ENCODE results near the gene ANKS1B.

ANKS1B gene

DNA sequence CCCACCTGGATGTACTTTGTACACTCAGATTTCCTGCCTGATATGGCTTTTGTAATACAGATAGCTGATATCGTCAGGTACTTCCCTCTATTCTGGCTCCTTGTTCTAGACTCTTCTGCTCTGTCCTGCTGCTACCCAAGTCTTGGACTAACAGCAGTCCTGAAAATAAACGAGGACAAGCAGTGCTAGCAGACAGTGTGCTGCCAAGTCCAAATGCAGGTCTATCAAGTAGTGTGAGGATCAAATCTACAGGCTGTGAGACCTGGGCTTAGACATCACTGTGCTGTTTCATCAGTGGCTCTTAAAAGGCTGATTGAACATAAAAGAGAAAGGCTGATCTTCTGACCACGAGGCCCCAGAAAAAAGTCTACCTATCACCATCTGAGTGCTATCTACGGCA, 921.6 kb downstream of the ANKS1B start:
- Histone ChIP-seq H3K36me3 (ENCODE audit: control insufficient read depth, insufficient read depth, low read length) (no peaks in the 10 kb centered on the region), H3K9me3 (ENCODE audit: control insufficient read depth, low read length) (no peaks in the 10 kb centered on the region), H3K4me3 (ENCODE audit: low read length) (no peak overlapping the region), H3K4me1 (ENCODE audit: control insufficient read depth, insufficient read depth, low read length) (no peaks in the 10 kb centered on the region), H3K27me3 (ENCODE audit: control insufficient read depth, insufficient read depth, low read length) (no peaks in the 10 kb centered on the region), H3K9ac (ENCODE audit: low read length) (no peak overlapping the region)

DNA sequence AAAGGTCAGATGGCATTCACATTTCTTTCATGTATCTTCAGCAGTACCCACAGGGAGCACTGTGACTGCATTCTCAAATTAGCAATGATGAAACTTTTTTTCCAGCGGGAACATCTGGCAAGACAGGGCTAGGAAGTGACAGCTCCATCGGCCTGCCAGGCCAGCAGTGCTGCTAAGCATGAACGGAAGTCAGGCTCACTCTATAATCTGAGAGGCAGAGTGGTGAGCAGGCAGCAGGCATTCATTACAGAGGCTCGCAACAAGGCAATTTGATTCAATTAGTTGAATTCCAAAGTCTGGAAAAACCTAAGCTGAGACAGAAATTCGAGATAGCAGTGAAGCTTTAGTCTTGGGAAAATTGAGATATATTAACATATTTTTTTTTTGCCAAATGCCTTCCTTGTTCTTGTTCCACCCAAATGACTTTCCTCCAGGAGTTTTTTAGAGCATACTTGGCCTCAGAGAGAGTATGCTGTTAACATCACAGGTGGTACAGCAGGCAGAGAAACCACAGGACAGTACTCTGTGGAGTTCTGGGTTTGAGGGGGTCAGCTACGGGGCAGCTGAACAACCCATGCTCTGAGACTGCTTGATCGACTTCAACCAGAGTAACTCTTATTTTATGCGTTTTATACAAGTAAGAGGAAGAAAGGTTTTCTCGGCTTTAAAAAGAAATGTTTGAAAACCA, 924.8 kb downstream of the ANKS1B start:
- Histone ChIP-seq H3K4me1 (ENCODE audit: control insufficient read depth, insufficient read depth, low read length) (no peaks in the 10 kb centered on the region), H3K27me3 (ENCODE audit: control insufficient read depth, insufficient read depth, low read length) (no peaks in the 10 kb centered on the region), H3K9me3 (ENCODE audit: control insufficient read depth, low read length) (no peaks in the 10 kb centered on the region), H3K36me3 (ENCODE audit: control insufficient read depth, insufficient read depth, low read length) (no peaks in the 10 kb centered on the region), H3K9ac (ENCODE audit: low read length) (no peak overlapping the region), H3K4me3 (ENCODE audit: low read length) (no peak overlapping the region)

GRCh38 chr12:99057670-99058069, 927.1 kb downstream of the ANKS1B start:
- Histone ChIP-seq H3K9me3 (ENCODE audit: control insufficient read depth, low read length) (no peaks in the 10 kb centered on the region), H3K27me3 (ENCODE audit: control insufficient read depth, insufficient read depth, low read length) (no peaks in the 10 kb centered on the region), H3K9ac (ENCODE audit: low read length) (no peak overlapping the region), H3K4me3 (ENCODE audit: low read length) (no peak overlapping the region), H3K36me3 (ENCODE audit: control insufficient read depth, insufficient read depth, low read length) (no peaks in the 10 kb centered on the region), H3K4me1 (ENCODE audit: control insufficient read depth, insufficient read depth, low read length) (no peaks in the 10 kb centered on the region)

- H3K9ac ChIP-seq (ENCODE audit: low read length): no peak overlapping the region
- H3K4me1 ChIP-seq (ENCODE audit: control insufficient read depth, insufficient read depth, low read length): no peaks in the 10 kb centered on the region
- H3K9me3 ChIP-seq (ENCODE audit: control insufficient read depth, low read length): no peaks in the 10 kb centered on the region
- H3K27me3 ChIP-seq (ENCODE audit: control insufficient read depth, insufficient read depth, low read length): no peaks in the 10 kb centered on the region
- no peaks in the 10 kb centered on the region for H3K36me3 ChIP-seq (ENCODE audit: control insufficient read depth, insufficient read depth, low read length)
- H3K4me3 ChIP-seq (ENCODE audit: low read length): no peak overlapping the region
These were observed 928.5 kb downstream of the ANKS1B start for GRCh38 chr12:99056186-99056585.

DNA sequence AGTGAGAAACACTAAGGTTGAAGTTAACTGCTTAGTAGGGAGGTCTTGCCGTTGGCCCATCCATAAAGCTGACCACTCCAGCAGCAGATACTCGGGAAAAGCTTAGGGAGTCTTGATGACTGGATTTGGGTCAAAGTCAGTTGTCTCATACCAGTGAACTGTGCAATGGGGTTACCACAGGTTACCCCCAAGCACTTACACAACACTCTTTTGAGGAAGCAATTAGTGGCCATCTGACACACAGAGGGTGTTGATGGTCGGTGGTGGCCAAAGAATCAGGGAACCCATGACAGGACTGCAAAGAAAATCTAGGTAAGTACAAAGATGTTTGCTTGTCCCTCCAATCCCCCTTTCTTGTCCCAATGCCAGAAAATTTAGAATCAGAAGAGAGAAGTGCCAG, 929.4 kb downstream of the ANKS1B start:
- Histone ChIP-seq H3K9me3 (ENCODE audit: control insufficient read depth, low read length) (no peaks in the 10 kb centered on the region), H3K36me3 (ENCODE audit: control insufficient read depth, insufficient read depth, low read length) (no peaks in the 10 kb centered on the region), H3K27me3 (ENCODE audit: control insufficient read depth, insufficient read depth, low read length) (no peaks in the 10 kb centered on the region), H3K4me3 (ENCODE audit: low read length) (no peak overlapping the region), H3K9ac (ENCODE audit: low read length) (no peak overlapping the region), H3K4me1 (ENCODE audit: control insufficient read depth, insufficient read depth, low read length) (no peaks in the 10 kb centered on the region)

DNA sequence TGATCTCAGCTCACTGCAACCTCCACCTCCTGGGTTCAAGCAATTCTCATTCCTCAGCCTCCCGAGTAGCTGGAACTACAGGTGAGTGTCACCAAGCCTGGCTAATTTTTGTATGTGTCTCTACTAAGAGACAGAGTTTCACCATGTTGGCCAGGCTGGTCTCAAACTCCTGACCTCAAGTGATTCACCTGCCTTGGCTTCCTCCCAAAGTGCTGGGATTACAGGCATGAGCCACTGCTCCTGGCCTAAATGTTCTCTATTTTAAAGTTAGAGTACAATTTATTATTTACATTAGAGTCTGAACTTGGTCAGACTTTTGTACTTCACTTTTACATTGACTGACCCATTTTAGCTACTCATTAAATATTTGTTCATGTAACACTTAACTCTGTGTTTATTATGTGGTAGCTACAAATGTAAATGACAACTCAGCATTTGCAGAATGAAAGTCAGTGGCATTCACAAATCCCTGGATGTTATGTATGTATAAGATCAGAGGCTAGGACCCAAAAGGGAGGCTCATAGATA, 930.1 kb downstream of the ANKS1B start:
- Histone ChIP-seq H3K9me3 (ENCODE audit: control insufficient read depth, low read length) (no peaks in the 10 kb centered on the region), H3K36me3 (ENCODE audit: control insufficient read depth, insufficient read depth, low read length) (no peaks in the 10 kb centered on the region), H3K27me3 (ENCODE audit: control insufficient read depth, insufficient read depth, low read length) (no peaks in the 10 kb centered on the region), H3K4me1 (ENCODE audit: control insufficient read depth, insufficient read depth, low read length) (no peaks in the 10 kb centered on the region), H3K4me3 (ENCODE audit: low read length) (no peak overlapping the region), H3K9ac (ENCODE audit: low read length) (no peak overlapping the region)

DNA sequence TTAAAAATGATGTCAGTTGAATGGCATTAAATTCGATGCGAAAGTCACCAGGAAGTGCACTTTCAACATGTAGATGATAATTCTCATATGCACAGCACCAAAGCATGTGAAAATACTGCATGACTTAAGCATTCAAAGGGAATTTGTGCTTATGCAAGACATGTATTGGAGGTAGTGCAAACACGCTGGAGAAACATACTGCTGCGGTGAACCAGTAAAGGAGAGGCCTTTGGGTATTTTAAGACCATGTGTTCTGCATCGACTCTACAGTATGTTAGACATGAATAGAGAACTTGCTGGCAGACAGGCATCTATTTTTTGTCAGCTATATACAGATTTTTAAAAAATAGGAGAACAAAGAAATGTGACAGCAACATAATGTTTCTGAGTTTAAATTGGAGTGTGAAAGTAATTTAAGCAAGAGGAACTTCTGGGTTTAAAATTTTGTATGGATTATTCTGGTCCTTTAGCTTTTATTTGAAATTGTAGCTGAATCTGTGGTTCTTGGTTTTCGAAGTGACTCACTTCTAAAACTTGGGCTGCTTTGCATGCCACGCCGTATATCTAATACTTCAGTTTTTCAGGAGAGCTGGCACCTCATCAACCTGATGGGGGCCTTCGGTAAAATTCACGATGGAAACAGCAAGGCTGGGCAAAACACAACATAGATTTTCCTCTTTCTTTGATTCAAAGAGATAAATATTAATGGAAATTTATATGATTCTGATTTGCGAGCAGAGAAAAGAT, 930.9 kb downstream of the ANKS1B start:
- no peaks in the 10 kb centered on the region for H3K9me3 ChIP-seq (ENCODE audit: control insufficient read depth, low read length)
- no peak overlapping the region for H3K4me3 ChIP-seq (ENCODE audit: low read length)
- H3K36me3 ChIP-seq (ENCODE audit: control insufficient read depth, insufficient read depth, low read length): no peaks in the 10 kb centered on the region
- H3K9ac ChIP-seq (ENCODE audit: low read length): no peak overlapping the region
- no peaks in the 10 kb centered on the region for H3K27me3 ChIP-seq (ENCODE audit: control insufficient read depth, insufficient read depth, low read length)
- no peaks in the 10 kb centered on the region for H3K4me1 ChIP-seq (ENCODE audit: control insufficient read depth, insufficient read depth, low read length)

DNA sequence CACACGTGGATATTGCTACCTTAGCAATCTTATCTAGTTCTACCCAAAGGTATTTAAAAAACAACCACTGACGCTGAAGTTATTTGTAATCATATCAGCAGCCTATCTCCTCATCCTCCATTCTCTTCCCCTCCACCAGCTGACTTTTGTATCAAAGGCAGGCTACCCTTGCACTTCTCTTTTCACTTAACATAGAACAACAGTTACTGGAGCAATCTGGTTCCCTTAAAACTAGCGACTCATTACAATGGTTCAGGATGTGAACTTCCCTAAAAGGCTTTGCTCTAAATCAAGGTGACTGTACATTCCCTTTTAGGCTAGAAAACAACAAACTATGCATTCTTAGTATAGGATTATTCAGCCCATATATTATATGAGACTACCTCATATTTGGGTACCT, 935.0 kb downstream of the ANKS1B start:
- no peaks in the 10 kb centered on the region for H3K4me1 ChIP-seq (ENCODE audit: control insufficient read depth, insufficient read depth, low read length)
- no peak overlapping the region for H3K9ac ChIP-seq (ENCODE audit: low read length)
- H3K27me3 ChIP-seq (ENCODE audit: control insufficient read depth, insufficient read depth, low read length): no peaks in the 10 kb centered on the region
- H3K9me3 ChIP-seq (ENCODE audit: control insufficient read depth, low read length): no peaks in the 10 kb centered on the region
- H3K4me3 ChIP-seq (ENCODE audit: low read length): no peak overlapping the region
- no peaks in the 10 kb centered on the region for H3K36me3 ChIP-seq (ENCODE audit: control insufficient read depth, insufficient read depth, low read length)

DNA sequence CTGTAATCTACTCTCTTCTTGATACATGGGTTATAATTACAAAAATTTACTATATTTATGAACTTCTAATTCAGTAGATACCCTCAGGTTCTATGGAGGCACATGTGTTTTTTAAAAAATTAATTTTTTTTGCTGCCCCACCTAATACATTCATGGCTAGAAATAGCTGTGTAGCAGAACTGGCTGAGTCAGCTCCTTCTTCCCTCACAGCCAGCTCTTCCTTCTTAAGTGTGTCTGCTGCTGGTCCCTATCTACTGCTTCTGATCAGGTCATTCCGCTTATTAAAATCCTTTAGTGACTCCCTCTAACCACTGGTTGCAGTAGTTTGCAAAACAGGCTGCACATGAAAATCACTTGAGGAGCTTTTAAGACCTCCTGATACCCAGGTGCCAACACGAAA, 939.6 kb downstream of the ANKS1B start:
- H3K9me3 ChIP-seq (ENCODE audit: control insufficient read depth, low read length): no peaks in the 10 kb centered on the region
- H3K27me3 ChIP-seq (ENCODE audit: control insufficient read depth, insufficient read depth, low read length): no peaks in the 10 kb centered on the region
- no peak overlapping the region for H3K9ac ChIP-seq (ENCODE audit: low read length)
- no peak overlapping the region for H3K4me3 ChIP-seq (ENCODE audit: low read length)
- H3K36me3 ChIP-seq (ENCODE audit: control insufficient read depth, insufficient read depth, low read length): no peaks in the 10 kb centered on the region
- no peaks in the 10 kb centered on the region for H3K4me1 ChIP-seq (ENCODE audit: control insufficient read depth, insufficient read depth, low read length)

DNA sequence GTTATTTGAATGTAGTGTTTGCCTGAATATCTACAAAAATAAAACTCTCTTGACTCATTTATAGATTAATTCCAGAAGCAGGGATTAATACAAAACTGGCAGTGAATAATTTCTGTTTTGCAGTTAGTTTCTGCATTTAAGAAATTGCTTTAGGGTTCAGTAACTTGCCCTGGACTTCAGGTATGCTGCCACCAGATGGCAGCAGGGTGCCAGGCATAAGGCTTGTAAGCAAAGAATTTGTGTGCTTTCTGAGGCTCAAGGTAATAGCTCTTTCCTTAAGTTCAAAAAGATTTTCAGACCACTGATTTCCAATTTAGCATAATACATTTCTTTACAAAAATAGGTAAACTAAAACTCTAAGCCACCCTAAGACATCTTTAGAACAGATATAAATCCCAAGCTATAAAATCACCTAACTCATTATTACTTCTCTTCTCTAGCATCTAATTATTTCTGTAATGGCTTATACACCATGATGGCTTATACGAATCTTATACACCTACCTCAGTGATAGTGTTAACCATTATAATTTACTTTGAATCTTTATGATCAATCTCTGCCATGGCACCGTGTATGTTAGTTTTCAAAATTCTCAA, 941.3 kb downstream of the ANKS1B start:
- H3K4me1 ChIP-seq (ENCODE audit: control insufficient read depth, insufficient read depth, low read length): no peaks in the 10 kb centered on the region
- no peaks in the 10 kb centered on the region for H3K27me3 ChIP-seq (ENCODE audit: control insufficient read depth, insufficient read depth, low read length)
- H3K9ac ChIP-seq (ENCODE audit: low read length): no peak overlapping the region
- H3K36me3 ChIP-seq (ENCODE audit: control insufficient read depth, insufficient read depth, low read length): no peaks in the 10 kb centered on the region
- H3K9me3 ChIP-seq (ENCODE audit: control insufficient read depth, low read length): no peaks in the 10 kb centered on the region
- no peak overlapping the region for H3K4me3 ChIP-seq (ENCODE audit: low read length)

GRCh38 chr12:99042226-99042625, 942.5 kb downstream of the ANKS1B start:
- Histone ChIP-seq H3K27me3 (ENCODE audit: control insufficient read depth, insufficient read depth, low read length) (no peaks in the 10 kb centered on the region), H3K4me3 (ENCODE audit: low read length) (no peak overlapping the region), H3K9me3 (ENCODE audit: control insufficient read depth, low read length) (no peaks in the 10 kb centered on the region), H3K4me1 (ENCODE audit: control insufficient read depth, insufficient read depth, low read length) (no peaks in the 10 kb centered on the region), H3K36me3 (ENCODE audit: control insufficient read depth, insufficient read depth, low read length) (no peaks in the 10 kb centered on the region), H3K9ac (ENCODE audit: low read length) (no peak overlapping the region)

DNA sequence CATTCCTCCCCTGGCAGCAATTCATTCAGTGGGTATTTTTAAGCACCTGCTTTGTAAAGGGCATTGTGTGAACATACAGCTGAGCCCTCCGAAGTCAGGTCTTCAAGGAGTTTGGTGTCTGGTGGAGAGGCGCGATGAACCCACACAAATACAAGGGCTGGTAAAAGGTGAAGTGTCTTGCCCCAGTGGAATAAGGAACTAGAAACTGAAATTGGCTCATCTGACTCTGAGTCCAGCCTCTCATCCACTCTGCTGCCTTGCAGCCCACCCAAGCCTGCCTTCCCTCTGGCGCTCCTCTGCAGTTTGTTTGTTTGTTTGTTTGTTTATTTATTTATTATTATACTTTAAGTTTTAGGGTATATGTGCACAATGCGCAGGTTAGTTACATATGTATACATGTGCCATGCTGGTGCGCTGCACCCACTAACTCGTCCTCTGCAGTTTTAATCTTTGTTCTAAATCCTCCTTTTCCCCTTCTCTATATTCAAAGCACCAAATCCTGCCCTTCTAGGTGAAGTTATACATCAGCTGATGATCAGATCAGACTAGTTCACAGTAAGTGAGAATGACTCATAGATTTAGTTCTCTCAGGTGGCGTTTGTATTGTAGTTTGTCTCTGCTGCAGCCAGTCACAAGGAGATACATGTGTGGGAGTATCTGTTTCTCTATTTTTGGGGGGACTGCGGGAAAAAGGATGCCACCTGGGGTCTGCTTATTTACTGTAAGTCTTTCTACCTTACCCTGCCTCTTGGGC, 945.2 kb downstream of the ANKS1B start:
- Histone ChIP-seq H3K4me3 (ENCODE audit: low read length) (no peak overlapping the region), H3K36me3 (ENCODE audit: control insufficient read depth, insufficient read depth, low read length) (no peaks in the 10 kb centered on the region), H3K27me3 (ENCODE audit: control insufficient read depth, insufficient read depth, low read length) (no peaks in the 10 kb centered on the region), H3K9me3 (ENCODE audit: control insufficient read depth, low read length) (no peaks in the 10 kb centered on the region), H3K9ac (ENCODE audit: low read length) (no peak overlapping the region), H3K4me1 (ENCODE audit: control insufficient read depth, insufficient read depth, low read length) (no peaks in the 10 kb centered on the region)
